Neuronal stem cell (in vitro differentiated cells): Measurements from ENCODE around the gene MBOAT1.
"Not testable (repeated sequence)": the region's sequence is repeated elsewhere in the genome, so short reads cannot be mapped to it uniquely, and the experiment has no call there.

Experiments
- DNase-seq: peaks from one replicate; pipeline ENCODE4 v3.0.0-alpha.2; 2013; ENCODE audit warnings: low spot score
- H2AFZ ChIP-seq: one replicate; pipeline ENCODE4 v1.6.1; 2013; ENCODE audit warnings: mild to moderate bottlenecking, low read length, inconsistent platforms
- H2AK5ac ChIP-seq: 2 replicates; pipeline ENCODE4 v1.6.1; 2013; ENCODE audit warnings: low read depth, mild to moderate bottlenecking, inconsistent platforms, low read length, moderate library complexity, mixed read lengths
- H2BK120ac ChIP-seq: 2 replicates; pipeline ENCODE4 v1.6.1; 2013; ENCODE audit warnings: low read depth, mild to moderate bottlenecking, inconsistent platforms, low read length, moderate library complexity, mixed read lengths
- H2BK12ac ChIP-seq: one replicate; pipeline ENCODE4 v1.6.1; 2013; ENCODE audit warnings: low read length, inconsistent platforms
- H2BK15ac ChIP-seq: 2 replicates; pipeline ENCODE4 v1.6.1; 2013; ENCODE audit warnings: mild to moderate bottlenecking, low read length, inconsistent platforms, mixed read lengths
- H2BK5ac ChIP-seq: one replicate; pipeline ENCODE4 v1.6.1; 2013; ENCODE audit warnings: inconsistent platforms, mild to moderate bottlenecking, low read length, moderate library complexity
- H3K14ac ChIP-seq: one replicate; pipeline ENCODE4 v1.6.1; 2013; ENCODE audit warnings: low read length, inconsistent platforms
- H3K18ac ChIP-seq: 2 replicates; pipeline ENCODE4 v1.6.1; 2013; ENCODE audit warnings: low read length, inconsistent platforms
- H3K23ac ChIP-seq: 2 replicates; pipeline ENCODE4 v1.6.1; 2013; ENCODE audit warnings: low read depth, mild to moderate bottlenecking, mixed read lengths, low read length, inconsistent platforms; ENCODE audit not compliant: poor library complexity
- H3K27ac ChIP-seq: replicated peaks from 3 replicates; pipeline ENCODE4 v1.5.1; 2013; ENCODE audit warnings: low read length, inconsistent platforms
- H3K27me3 ChIP-seq, 3 experiments: 2 replicates each; pipeline ENCODE4 v1.6.1; 2013; ENCODE audit warnings: low read length in 3 of 3, mild to moderate bottlenecking in 2 of 3, inconsistent platforms in 1 of 3, low read depth in 1 of 3, mixed read lengths in 1 of 3, moderate library complexity in 1 of 3; ENCODE audit not compliant: control insufficient read depth in 3 of 3, insufficient read depth in 3 of 3
- H3K36me3 ChIP-seq, 2 donors: replicated peaks in 1 of 2; 2 replicates each; pipeline ENCODE4 v1.6.1; 2013; ENCODE audit warnings: low read length in 2 of 2; ENCODE audit not compliant: control insufficient read depth in 2 of 2, insufficient read depth in 2 of 2
- H3K4ac ChIP-seq: 2 replicates; pipeline ENCODE4 v1.6.1; 2013; ENCODE audit warnings: inconsistent platforms, mild to moderate bottlenecking, low read length, moderate library complexity
- H3K4me1 ChIP-seq, 2 donors: 1 replicate in 1 of 2; 2 replicates in 1 of 2; pipeline ENCODE4 v1.6.1; 2013; ENCODE audit warnings: low read length in 2 of 2, low read depth in 1 of 2; ENCODE audit not compliant: control insufficient read depth in 2 of 2, insufficient read depth in 1 of 2
- H3K4me2 ChIP-seq: one replicate; pipeline ENCODE4 v1.6.1; 2013; ENCODE audit warnings: mild to moderate bottlenecking, low read length, inconsistent platforms; ENCODE audit not compliant: insufficient read depth, poor library complexity, severe bottlenecking
- H3K4me3 ChIP-seq, 2 donors: 2 replicates each; pipeline ENCODE4 v1.5.1; 2013; ENCODE audit warnings: low read length in 2 of 2, mild to moderate bottlenecking in 2 of 2, inconsistent platforms in 1 of 2, moderate library complexity in 1 of 2
- H3K79me1 ChIP-seq: one replicate; pipeline ENCODE4 v1.6.1; 2013; ENCODE audit warnings: low read depth, mild to moderate bottlenecking, inconsistent platforms, low read length, moderate library complexity
- H3K9ac ChIP-seq: one replicate; pipeline ENCODE4 v1.6.1; 2013; ENCODE audit warnings: mild to moderate bottlenecking, low read depth, low read length, inconsistent platforms; ENCODE audit not compliant: poor library complexity
- H3K9me3 ChIP-seq, 2 donors: replicated peaks in 1 of 2; 2 replicates each; pipeline versions ENCODE3 to v1.6.1; 2013; ENCODE audit warnings: low read length in 2 of 2, mild to moderate bottlenecking in 2 of 2, inconsistent platforms in 1 of 2, low read depth in 1 of 2, mixed read lengths in 1 of 2, moderate library complexity in 1 of 2; ENCODE audit not compliant: control insufficient read depth in 2 of 2, insufficient read depth in 1 of 2
- H4K8ac ChIP-seq: one replicate; pipeline ENCODE4 v1.6.1; 2013; ENCODE audit warnings: low read depth, mild to moderate bottlenecking, inconsistent platforms, low read length, moderate library complexity
- H4K91ac ChIP-seq: one replicate; pipeline ENCODE4 v1.6.1; 2013; ENCODE audit warnings: low read length, low read depth, mild to moderate bottlenecking, inconsistent platforms; ENCODE audit not compliant: poor library complexity
- WGBS, 2 donors: extraction: QIAGEN DNeasy Blood & Tissue Kit; methylation state at CpG; one replicate each; pipeline ENCODE4 v1.1.7; 2013; ENCODE audit warnings: missing lambda C conversion rate in 2 of 2, mixed read lengths in 1 of 2; ENCODE audit not compliant: insufficient read length in 2 of 2, insufficient replicate concordance in 1 of 2; ENCODE audit errors: extremely low coverage in 2 of 2; 5-methylcytosine and 5-hydroxymethylcytosine counted together

Gene MBOAT1

DNA sequence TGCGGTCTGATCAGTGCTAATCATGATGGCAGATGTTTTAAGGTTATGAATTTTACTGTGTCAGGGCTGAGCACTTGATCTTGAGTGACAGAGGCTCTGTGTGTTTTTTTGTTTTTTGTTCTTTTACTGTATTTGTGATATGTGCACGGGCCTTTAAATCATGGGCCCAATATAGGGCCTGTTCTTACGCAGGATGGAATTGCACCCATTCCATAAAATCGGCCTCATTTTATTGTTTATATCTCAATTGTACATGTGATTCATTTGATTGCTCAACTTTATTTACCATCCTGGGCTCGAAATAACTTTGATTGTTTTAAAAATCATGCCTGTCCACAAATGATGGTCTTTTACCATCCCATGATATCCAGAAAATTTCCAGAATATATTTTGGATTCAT is 39.3 kb upstream of the MBOAT1 start:
- no peak overlapping the region for H2BK120ac ChIP-seq
- no peaks in the 10 kb centered on the region for H3K27me3 ChIP-seq
- no peak overlapping the region for H2AK5ac ChIP-seq
- H3K9ac ChIP-seq, result no peak overlapping the region
- H3K4me2 ChIP-seq, result no peak overlapping the region
- H3K14ac ChIP-seq, result no peak overlapping the region
- no peak overlapping the region for H3K18ac ChIP-seq
- no peak overlapping the region for H3K4ac ChIP-seq
- no peak overlapping the region for H2AFZ ChIP-seq
- no peak overlapping the region for H4K91ac ChIP-seq
- peaks cover 2 to 4% of the 10 kb centered on the region in 2 donors for H3K9me3 ChIP-seq
- no CpG with 5 or more reads among the region's 5 CpGs for WGBS, 2 donors
- no peaks in the 10 kb centered on the region for H3K79me1 ChIP-seq
- no peak overlapping the region for H2BK5ac ChIP-seq
- H2BK15ac ChIP-seq, result no peak overlapping the region
- H4K8ac ChIP-seq, result no peak overlapping the region
- no peak for DNase-seq
- H3K23ac ChIP-seq, result no peak overlapping the region
- no peak overlapping the region for H3K27ac ChIP-seq
- H3K4me3 ChIP-seq, result no peak overlapping the region
- H3K36me3 ChIP-seq, result no peaks in the 10 kb centered on the region
- no peak overlapping the region for H2BK12ac ChIP-seq
- no peaks in the 10 kb centered on the region for H3K4me1 ChIP-seq

DNA sequence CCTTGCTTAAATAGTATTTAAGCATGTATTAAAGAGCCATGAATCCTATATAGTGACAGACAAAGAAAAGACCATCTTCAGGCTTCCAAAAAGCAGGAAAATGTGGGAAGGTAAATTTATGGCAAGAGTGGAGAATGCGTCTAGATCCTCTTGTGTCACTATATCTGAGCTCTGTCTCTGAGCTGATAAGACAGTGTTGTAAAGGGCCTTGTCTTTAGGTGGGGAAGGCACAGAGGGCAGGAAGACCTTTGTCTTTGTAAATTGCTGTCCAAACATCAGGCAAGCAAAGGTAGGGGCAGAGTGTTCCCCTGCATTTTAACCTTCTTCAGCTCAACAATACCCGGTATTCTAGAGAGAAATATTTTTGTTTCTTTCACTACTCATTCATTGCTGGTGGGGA is 33.9 kb upstream of the MBOAT1 start:
- H2AFZ ChIP-seq, result no peak overlapping the region
- H2BK12ac ChIP-seq, result no peak overlapping the region
- no peak overlapping the region for H2AK5ac ChIP-seq
- no peaks in the 10 kb centered on the region for H3K36me3 ChIP-seq
- no peak overlapping the region for H3K4me2 ChIP-seq
- peaks cover 2 to 12% of the 10 kb centered on the region in 2 donors for H3K9me3 ChIP-seq
- H3K4ac ChIP-seq, result no peak overlapping the region
- no peak overlapping the region for H3K23ac ChIP-seq
- H3K4me1 ChIP-seq, result peaks cover 4 to 16% of the 10 kb centered on the region in 2 donors
- no peak overlapping the region for H2BK15ac ChIP-seq
- no peak overlapping the region for H4K91ac ChIP-seq
- no peak overlapping the region for H2BK5ac ChIP-seq
- H3K4me3 ChIP-seq, result no peak overlapping the region
- WGBS, 2 donors, result no CpG with 5 or more reads among the region's 2 CpGs
- DNase-seq, result no peak
- no peak overlapping the region for H3K18ac ChIP-seq
- no peak overlapping the region for H4K8ac ChIP-seq
- no peak overlapping the region for H3K27ac ChIP-seq
- no peaks in the 10 kb centered on the region for H3K27me3 ChIP-seq
- no peak overlapping the region for H3K14ac ChIP-seq
- no peak overlapping the region for H2BK120ac ChIP-seq
- H3K9ac ChIP-seq, result no peak overlapping the region
- no peaks in the 10 kb centered on the region for H3K79me1 ChIP-seq

DNA sequence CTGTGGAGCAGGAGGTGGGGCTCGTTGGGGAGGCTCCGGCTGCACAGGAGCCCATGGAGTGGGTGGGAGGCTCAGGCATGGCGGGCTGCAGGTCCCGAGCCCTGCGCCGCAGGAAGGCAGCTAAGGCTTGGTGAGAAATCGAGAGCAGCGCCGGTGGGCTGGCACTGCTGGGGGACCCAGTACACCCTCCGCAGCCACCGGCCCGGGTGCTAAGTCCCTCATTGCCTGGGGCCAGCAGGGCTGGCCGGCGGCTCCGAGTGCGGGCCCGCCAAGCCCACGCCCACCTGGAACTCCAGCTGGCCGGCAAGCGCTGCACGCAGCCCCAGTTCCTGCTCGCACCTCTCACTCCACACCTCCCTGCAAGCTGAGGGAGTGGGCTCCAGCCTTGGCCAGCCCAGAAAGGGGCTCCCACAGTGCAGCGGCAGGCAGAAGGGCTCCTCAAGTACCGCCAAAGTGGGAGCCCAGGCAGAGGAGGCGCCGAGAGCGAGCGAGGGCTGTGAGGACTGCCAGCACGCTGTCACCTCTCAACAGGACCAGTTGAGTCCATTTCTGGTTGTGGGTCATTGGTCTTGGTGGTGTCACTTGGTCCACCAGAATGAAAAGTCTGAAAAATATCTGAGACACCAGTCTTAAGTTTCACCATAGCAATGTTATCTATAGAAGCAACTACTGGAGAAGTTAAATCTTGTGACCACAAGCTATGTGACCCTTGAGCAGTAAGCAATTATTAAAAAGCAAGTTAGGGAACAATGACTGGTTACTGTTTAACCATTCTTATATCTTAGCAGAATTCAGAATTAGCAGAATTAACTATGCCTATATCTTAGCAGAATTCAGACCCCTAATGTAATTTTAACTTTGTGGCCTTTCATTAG is 32.8 kb upstream of the MBOAT1 start:
- Histone ChIP-seq H3K4me1 (peaks cover 5 to 16% of the 10 kb centered on the region in 2 donors), H3K9me3 (peaks cover 2 to 12% of the 10 kb centered on the region in 2 donors)
- H2BK12ac ChIP-seq, H4K8ac ChIP-seq, H2BK5ac ChIP-seq, H2AK5ac ChIP-seq, H3K14ac ChIP-seq, H3K9ac ChIP-seq, H3K36me3 ChIP-seq, H3K27ac ChIP-seq, DNase-seq, H3K18ac ChIP-seq, H3K27me3 ChIP-seq, H2BK120ac ChIP-seq, H3K23ac ChIP-seq, H3K79me1 ChIP-seq, H4K91ac ChIP-seq, H3K4ac ChIP-seq, H2BK15ac ChIP-seq, H2AFZ ChIP-seq, H3K4me2 ChIP-seq, H3K4me3 ChIP-seq: not testable (repeated sequence)
- WGBS, 2 donors, result no CpG with 5 or more reads among the region's 29 CpGs

DNA sequence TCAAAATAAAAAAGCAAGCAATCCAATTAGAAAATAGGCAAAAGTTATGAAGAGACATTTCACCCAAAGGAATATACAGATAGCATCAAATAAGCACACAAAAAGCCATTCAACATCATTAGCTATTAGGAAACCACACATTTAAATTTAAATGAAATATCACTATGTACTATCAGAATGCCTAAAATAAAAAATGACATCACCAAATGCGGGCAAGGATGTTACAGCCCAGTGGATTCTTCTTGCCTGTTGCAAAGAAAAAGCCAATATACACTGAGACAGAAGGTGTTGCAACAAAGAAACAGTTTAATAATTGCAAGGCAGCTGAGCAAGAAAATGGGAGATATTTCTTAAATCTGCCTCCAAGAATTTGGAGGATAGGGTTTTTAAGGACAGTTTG is 31.0 kb upstream of the MBOAT1 start:
- H3K4me2 ChIP-seq, result no peak overlapping the region
- DNase-seq, result no peak
- H4K91ac ChIP-seq, result no peak overlapping the region
- no peak overlapping the region for H2BK5ac ChIP-seq
- no peak overlapping the region for H2AK5ac ChIP-seq
- H2BK120ac ChIP-seq, result no peak overlapping the region
- H2BK12ac ChIP-seq, result no peak overlapping the region
- peaks cover 8 to 18% of the 10 kb centered on the region in 2 donors for H3K4me1 ChIP-seq
- H3K36me3 ChIP-seq, result no peaks in the 10 kb centered on the region
- H3K79me1 ChIP-seq, result no peaks in the 10 kb centered on the region
- no peak overlapping the region for H3K9ac ChIP-seq
- no peak overlapping the region for H3K14ac ChIP-seq
- no peak overlapping the region for H2BK15ac ChIP-seq
- no CpG with 5 or more reads among the region's 1 CpG for WGBS, 2 donors
- no peak overlapping the region for H3K18ac ChIP-seq
- no peak overlapping the region for H3K4ac ChIP-seq
- no peaks in the 10 kb centered on the region for H3K27me3 ChIP-seq
- H3K4me3 ChIP-seq, result no peak overlapping the region
- H3K23ac ChIP-seq, result no peak overlapping the region
- H3K9me3 ChIP-seq, result peaks cover 2 to 12% of the 10 kb centered on the region in 2 donors
- no peak overlapping the region for H3K27ac ChIP-seq
- no peak overlapping the region for H2AFZ ChIP-seq
- H4K8ac ChIP-seq, result no peak overlapping the region
